ENCODE measurements around the gene SLC38A10. TPM values are rescaled to one million over a fixed set of nuclear protein-coding genes. Genes with fewer than 3 reads are reported as not detected.

The SLC38A10 gene
- total RNA-seq, 1 experiment from 2014 or later = 75.1 TPM

- H3K4me1 ChIP-seq (ENCODE audit: insufficient read depth, low read length, poor library complexity, severe bottlenecking) = peaks cover 32% of the 10 kb centered on the region
- peak overlapping the region; percentile 78 for H3K4me3 ChIP-seq (ENCODE audit: low read depth, low read length, poor library complexity, severe bottlenecking)
- no peaks in the 10 kb centered on the region for H3K27me3 ChIP-seq (replicated peaks; ENCODE audit: insufficient read depth, low read depth, low read length, poor library complexity)
- TF ChIP-seq CTCF (conservative IDR thresholded peaks at IDR 0.05; ENCODE audit: low read depth, low read length) = no peak
- TF ChIP-seq EZH2 (IDR thresholded peaks at IDR 0.05; ENCODE audit: borderline replicate concordance, low read depth, low read length, poor library complexity, severe bottlenecking) = no peak
- peak overlapping the region; percentile 97 for H3K27ac ChIP-seq (ENCODE audit: low read depth, low read length, poor library complexity, severe bottlenecking)
- intact Hi-C loops (cut with micrococcal nuclease; ENCODE audit: unreplicated experiment) = no loop called here
- ChIA-PET CTCF (interaction anchor here (0.5 kb wide), 1 partner anchor 198 kb away, joined by 6 read pairs; no protein-coding TSS in a partner anchor), POLR2A (ENCODE audit: low non-redundant PET) (no interaction called here)
- H3K36me3 ChIP-seq (ENCODE audit: insufficient read depth, low read length, poor library complexity, severe bottlenecking) = no peaks in the 10 kb centered on the region
- no TSS peak for BruUV-seq (replicated peaks)
- no peak for DNase-seq (ENCODE audit: low spot score)
- H3K9me3 ChIP-seq (ENCODE audit: low read depth, low read length, poor library complexity, severe bottlenecking) = no peaks in the 10 kb centered on the region
Measured at GRCh38 chr17:81340607-81341515, 45.8 kb upstream of the SLC38A10 start.

DNA sequence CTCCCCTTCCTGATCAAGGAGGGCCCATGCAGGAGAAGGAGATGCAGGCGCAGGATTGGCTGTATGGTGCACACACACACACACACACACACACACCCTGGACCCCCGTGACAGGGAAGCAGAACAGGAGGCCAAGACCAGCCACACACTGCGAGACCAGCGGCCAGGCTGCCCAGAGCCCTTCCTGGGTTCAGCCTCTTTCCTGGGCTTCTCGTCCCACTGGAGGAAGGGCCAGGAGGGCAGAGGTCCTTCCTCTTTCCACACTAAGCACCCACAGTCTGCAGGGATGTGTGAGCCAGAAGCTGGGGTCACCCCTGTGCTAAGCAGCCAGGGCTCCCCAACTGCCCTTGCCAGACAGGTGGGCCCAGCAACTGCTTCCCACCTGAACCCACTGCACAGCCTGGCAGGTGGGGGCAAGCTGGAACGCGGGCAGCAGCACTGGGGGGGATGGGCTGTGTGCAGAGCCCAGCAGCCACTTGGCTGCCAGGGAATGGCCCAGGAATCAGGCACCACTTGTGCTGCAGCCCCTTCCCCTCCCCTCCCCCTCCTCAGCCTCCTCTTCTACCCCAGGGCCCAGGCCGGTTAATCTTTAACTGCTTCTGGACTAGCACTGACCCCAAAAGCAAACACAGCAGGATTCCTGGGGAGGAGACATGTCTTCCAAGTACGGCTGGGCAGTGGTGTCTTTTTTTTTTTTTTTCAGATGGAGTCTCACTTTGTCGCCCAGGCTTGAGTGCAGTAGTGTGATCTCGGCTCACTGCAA is 44.6 kb upstream of the SLC38A10 start:
- TF ChIP-seq CTCF (conservative IDR thresholded peaks at IDR 0.05; ENCODE audit: low read depth, low read length) (no peak), EZH2 (IDR thresholded peaks at IDR 0.05; ENCODE audit: borderline replicate concordance, low read depth, low read length, poor library complexity, severe bottlenecking) (no peak)
- H3K4me3 ChIP-seq (ENCODE audit: low read depth, low read length, poor library complexity, severe bottlenecking) = no peak overlapping the region
- intact Hi-C loops (cut with micrococcal nuclease; ENCODE audit: unreplicated experiment) = no loop called here
- H3K9me3 ChIP-seq (ENCODE audit: low read depth, low read length, poor library complexity, severe bottlenecking) = no peaks in the 10 kb centered on the region
- no peak for DNase-seq (ENCODE audit: low spot score)
- H3K27ac ChIP-seq (ENCODE audit: low read depth, low read length, poor library complexity, severe bottlenecking) = peak overlapping the region; percentile 61
- ChIA-PET CTCF (no interaction called here), POLR2A (ENCODE audit: low non-redundant PET) (no interaction called here)
- H3K27me3 ChIP-seq (replicated peaks; ENCODE audit: insufficient read depth, low read depth, low read length, poor library complexity) = no peaks in the 10 kb centered on the region
- no peaks in the 10 kb centered on the region for H3K36me3 ChIP-seq (ENCODE audit: insufficient read depth, low read length, poor library complexity, severe bottlenecking)
- no TSS peak for BruUV-seq (replicated peaks)
- peaks cover 32% of the 10 kb centered on the region for H3K4me1 ChIP-seq (ENCODE audit: insufficient read depth, low read length, poor library complexity, severe bottlenecking)

DNA sequence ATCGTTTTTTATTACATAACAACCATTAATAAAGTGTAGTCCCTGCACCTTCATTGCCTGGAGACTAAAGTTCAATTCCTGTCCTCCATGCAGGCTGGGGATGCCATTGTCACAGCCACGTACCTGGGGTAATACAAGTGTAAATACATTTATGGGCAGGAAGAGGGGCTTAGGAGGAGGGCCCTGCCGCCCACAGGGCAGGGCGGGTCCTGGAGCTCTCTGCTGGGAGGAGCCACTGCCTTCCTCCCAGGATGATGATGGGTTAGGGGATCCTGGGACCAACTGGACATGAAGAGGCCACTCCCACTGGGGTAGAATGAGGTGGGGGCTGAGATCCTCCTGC is 44.1 kb upstream of the SLC38A10 start:
- Histone ChIP-seq H3K27me3 (replicated peaks; ENCODE audit: insufficient read depth, low read depth, low read length, poor library complexity) (no peaks in the 10 kb centered on the region), H3K4me1 (ENCODE audit: insufficient read depth, low read length, poor library complexity, severe bottlenecking) (peaks cover 32% of the 10 kb centered on the region), H3K36me3 (ENCODE audit: insufficient read depth, low read length, poor library complexity, severe bottlenecking) (no peaks in the 10 kb centered on the region), H3K27ac (ENCODE audit: low read depth, low read length, poor library complexity, severe bottlenecking) (peak overlapping the region; percentile 61), H3K9me3 (ENCODE audit: low read depth, low read length, poor library complexity, severe bottlenecking) (no peaks in the 10 kb centered on the region), H3K4me3 (ENCODE audit: low read depth, low read length, poor library complexity, severe bottlenecking) (no peak overlapping the region)
- ChIA-PET POLR2A (ENCODE audit: low non-redundant PET) (no interaction called here), CTCF (no interaction called here)
- TF ChIP-seq CTCF (conservative IDR thresholded peaks at IDR 0.05; ENCODE audit: low read depth, low read length) (no peak), EZH2 (IDR thresholded peaks at IDR 0.05; ENCODE audit: borderline replicate concordance, low read depth, low read length, poor library complexity, severe bottlenecking) (no peak)
- no TSS peak for BruUV-seq (replicated peaks)
- intact Hi-C loops (cut with micrococcal nuclease; ENCODE audit: unreplicated experiment) = no loop called here
- no peak for DNase-seq (ENCODE audit: low spot score)
